Tibial nerve (tissue), 4 donors: ENCODE measurements around the gene METTL8. TPM values are rescaled to one million over a fixed set of nuclear protein-coding genes. Genes with fewer than 3 reads are reported as not detected.

Experiments
- DNase-seq, 2 donors: peaks; one replicate each; pipeline ENCODE4 v3.0.0-alpha.2; 2019; ENCODE audit warnings: low spot score in 2 of 2
- H3K27ac ChIP-seq, 4 donors: fragments of 200-600 bp; sonication (generic) in 3 of 4; one replicate each; pipeline ENCODE4 v1.5.1; 2017 to 2019; ENCODE audit warnings: mild to moderate bottlenecking in 1 of 4
- H3K27me3 ChIP-seq, 2 donors: fragments of 200-600 bp; sonication (generic) in 1 of 2; one replicate each; pipeline versions ENCODE4 v1.5.1 to v1.6.0; 2017 to 2019
- H3K36me3 ChIP-seq, 3 donors: fragments of 200-600 bp; sonication (generic); one replicate each; pipeline ENCODE4 v1.5.1; 2018 to 2019
- H3K4me1 ChIP-seq, 4 donors: fragments of 200-600 bp; sonication (generic) in 3 of 4; one replicate each; pipeline ENCODE4 v1.5.1; 2017 to 2019
- H3K4me3 ChIP-seq, 4 donors: fragments of 200-600 bp; sonication (generic) in 3 of 4; one replicate each; pipeline ENCODE4 v1.5.1; 2017 to 2019; ENCODE audit warnings: mild to moderate bottlenecking in 1 of 4, moderate library complexity in 1 of 4
- H3K9me3 ChIP-seq, 4 donors: fragments of 200-600 bp; sonication (generic) in 3 of 4; one replicate each; pipeline ENCODE4 v1.5.1; 2017 to 2019
- CTCF ChIP-seq, 5 experiments: fragments of 200-600 bp in 3 of 5; fragments of 450-650 bp in 2 of 5; sonication (generic) in 3 of 5; IDR thresholded peaks; one replicate each; pipeline ENCODE4 v1.5.1; 2016 to 2019; ENCODE audit warnings: antibody characterized with exemption in 5 of 5, mild to moderate bottlenecking in 3 of 5, moderate library complexity in 2 of 5
- EP300 ChIP-seq, 2 donors: sonication (generic); formaldehyde crosslinking; IDR thresholded peaks; one replicate each; pipeline ENCODE4 v1.6.1; 2017; ENCODE audit warnings: antibody characterized with exemption in 2 of 2, mild to moderate bottlenecking in 1 of 2
- POLR2A ChIP-seq, 2 donors: fragments of 450-650 bp; IDR thresholded peaks; one replicate each; pipeline ENCODE4 v1.6.1; 2017; ENCODE audit warnings: antibody characterized with exemption in 2 of 2, mild to moderate bottlenecking in 2 of 2, moderate library complexity in 2 of 2
- WGBS, 2 donors: methylation state at CpG; one replicate each; pipeline ENCODE4 v1.1.5; 2018; 5-methylcytosine and 5-hydroxymethylcytosine counted together
- total RNA-seq, 4 donors: library from RNA; depleted of rRNA; stranded (reverse); fragments of >200 nt; gene quantifications; one replicate each; pipeline ENCODE4 v1.1.0, GENCODE V29; 2016

Gene METTL8
- total RNA-seq, 4 donors from 2014 or later = 13.5 to 27.9 (median 20.7) TPM

GRCh38 chr2:171319164-171319810 lies 114.5 kb downstream of the METTL8 start:
- TF ChIP-seq CTCF (IDR thresholded peaks at IDR 0.05) (no peak), POLR2A (IDR thresholded peaks at IDR 0.05) (no peak), EP300 (IDR thresholded peaks at IDR 0.05) (no peak)
- Histone ChIP-seq H3K9me3 (no peaks in the 10 kb centered on the region), H3K27me3 (no peaks in the 10 kb centered on the region), H3K4me1 (peaks cover 0 to 22% (median 11%) of the 10 kb centered on the region in 4 donors), H3K27ac (peak overlapping the region in 2 of 4 donors; percentile 17 to 26), H3K4me3 (no peak overlapping the region), H3K36me3 (peaks cover 0 to 14% (median 0%) of the 10 kb centered on the region in 3 donors)
- DNase-seq = no peak
- 58 to 65% methylated on average over 12 of the region's 12 CpGs for WGBS, 2 donors

GRCh38 chr2:171318463-171318934 lies 115.3 kb downstream of the METTL8 start:
- DNase-seq = no peak

GRCh38 chr2:171317492-171318125 lies 116.2 kb downstream of the METTL8 start:
- 72 to 78% methylated on average over 4 of the region's 4 CpGs for WGBS, 2 donors
- H3K27me3 ChIP-seq = no peaks in the 10 kb centered on the region
- no peak overlapping the region for H3K4me3 ChIP-seq
- H3K27ac ChIP-seq = no peak overlapping the region
- H3K4me1 ChIP-seq = peaks cover 0 to 22% (median 11%) of the 10 kb centered on the region in 4 donors
- DNase-seq = no peak
- H3K36me3 ChIP-seq = peaks cover 0 to 3% (median 0%) of the 10 kb centered on the region in 3 donors
- TF ChIP-seq POLR2A (IDR thresholded peaks at IDR 0.05) (no peak), EP300 (IDR thresholded peaks at IDR 0.05) (no peak), CTCF (IDR thresholded peaks at IDR 0.05) (no peak)
- H3K9me3 ChIP-seq = peaks cover 0 to under 1% (median 0%) of the 10 kb centered on the region in 4 donors

More at GRCh38 chr2:171318463-171318934, 115.3 kb downstream of the METTL8 start:
- WGBS, 2 donors = 23 to 29% methylated on average over 6 of the region's 6 CpGs
- Histone ChIP-seq H3K9me3 (no peaks in the 10 kb centered on the region), H3K4me3 (no peak overlapping the region), H3K36me3 (peaks cover 0 to 6% (median 0%) of the 10 kb centered on the region in 3 donors), H3K27ac (peak overlapping the region in 3 of 4 donors; percentile 17 to 26 (median 23)), H3K27me3 (no peaks in the 10 kb centered on the region), H3K4me1 (peaks cover 0 to 22% (median 11%) of the 10 kb centered on the region in 4 donors)
- TF ChIP-seq POLR2A (IDR thresholded peaks at IDR 0.05) (no peak), EP300 (IDR thresholded peaks at IDR 0.05) (no peak), CTCF (IDR thresholded peaks at IDR 0.05) (no peak)

GRCh38 chr2:171316755-171317337 lies 116.9 kb downstream of the METTL8 start:
- 76 to 82% methylated on average over 7 of the region's 7 CpGs for WGBS, 2 donors
- no peak for TF ChIP-seq CTCF (IDR thresholded peaks at IDR 0.05)
- TF ChIP-seq EP300 (IDR thresholded peaks at IDR 0.05) = no peak
- TF ChIP-seq POLR2A (IDR thresholded peaks at IDR 0.05) = no peak
- peaks cover 0 to 10% (median 0%) of the 10 kb centered on the region in 3 donors for H3K36me3 ChIP-seq
- no peaks in the 10 kb centered on the region for H3K27me3 ChIP-seq
- H3K4me1 ChIP-seq = peaks cover 0 to 22% (median 11%) of the 10 kb centered on the region in 4 donors
- no peak for DNase-seq
- H3K27ac ChIP-seq = no peak overlapping the region
- H3K4me3 ChIP-seq = no peak overlapping the region
- H3K9me3 ChIP-seq = peaks cover 0 to 8% (median 1%) of the 10 kb centered on the region in 4 donors
